Measurements from ENCODE around the gene MDH2. TPM values are rescaled to one million over a fixed set of nuclear protein-coding genes. Genes with fewer than 3 reads are reported as not detected.
A peak's percentile ranks its signal among the peaks of the same experiment; 100 is the strongest.
"Not testable (repeated sequence)": the region's sequence is repeated elsewhere in the genome, so short reads cannot be mapped to it uniquely, and the experiment has no call there.

MDH2 gene
- total and polyA plus RNA-seq, 10 of the 15 experiments (the other 5 are each of a cell fraction or from before 2014, with no cell fraction given): 106 to 530 (median 202) TPM

- in situ Hi-C loops (cut with MboI); FAIRE-seq; H3K27ac ChIP-seq (ENCODE audit: control insufficient read depth, insufficient read depth); SMC1A ChIA-PET (ENCODE audit: uncharacterized antibody, unreplicated experiment); H3K4me3 ChIP-seq; H4K20me1 ChIP-seq (ENCODE audit: control insufficient read depth, insufficient read depth); ATAC-seq; CTCF ChIA-PET; H3K27me3 ChIP-seq (replicated peaks in 1 of 2; ENCODE audit: control insufficient read depth in 2 of 2, insufficient read depth in 2 of 2, low read length in 1 of 2); intact Hi-C loops (cut with micrococcal nuclease; ENCODE audit: unreplicated experiment); H3K9ac ChIP-seq (ENCODE audit: control insufficient read depth, insufficient read depth, low read length); H3K9me3 ChIP-seq (replicated peaks; ENCODE audit: control insufficient read depth, insufficient read depth, low read length); RAD21 ChIA-PET (ENCODE audit: unreplicated experiment); H3K36me3 ChIP-seq (ENCODE audit: control insufficient read depth in 2 of 2, insufficient read depth in 2 of 2, low read length in 1 of 2); BruUV-seq (replicated peaks); H3K4me2 ChIP-seq (ENCODE audit: control insufficient read depth, insufficient read depth); H2AFZ ChIP-seq (ENCODE audit: control insufficient read depth, low read depth, low read length); DNase-seq (ENCODE audit: low read depth, low spot score); H3K4me1 ChIP-seq (ENCODE audit: control insufficient read depth, insufficient read depth, low read length); H3K79me2 ChIP-seq (ENCODE audit: control insufficient read depth, insufficient read depth, low read length); POLR2A ChIA-PET: not testable (repeated sequence)
- 9% methylated on average over 12 of the region's 12 CpGs for WGBS (ENCODE audit: insufficient coverage, insufficient replicate concordance, low lambda C conversion rate, missing lambda C conversion rate)
These were observed 54.0 kb downstream of the MDH2 start for GRCh38 chr7:76101693-76102437.

- CTCF ChIA-PET; intact Hi-C loops (cut with micrococcal nuclease; ENCODE audit: unreplicated experiment); in situ Hi-C loops (cut with MboI); H3K79me2 ChIP-seq (ENCODE audit: control insufficient read depth, insufficient read depth, low read length); H2AFZ ChIP-seq (ENCODE audit: control insufficient read depth, low read depth, low read length); H3K4me1 ChIP-seq (ENCODE audit: control insufficient read depth, insufficient read depth, low read length); H3K27me3 ChIP-seq (replicated peaks in 1 of 2; ENCODE audit: control insufficient read depth in 2 of 2, insufficient read depth in 2 of 2, low read length in 1 of 2); H4K20me1 ChIP-seq (ENCODE audit: control insufficient read depth, insufficient read depth); H3K4me3 ChIP-seq; RAD21 ChIA-PET (ENCODE audit: unreplicated experiment); H3K4me2 ChIP-seq (ENCODE audit: control insufficient read depth, insufficient read depth); POLR2A ChIA-PET; SMC1A ChIA-PET (ENCODE audit: uncharacterized antibody, unreplicated experiment); FAIRE-seq; H3K27ac ChIP-seq (ENCODE audit: control insufficient read depth, insufficient read depth); H3K9ac ChIP-seq (ENCODE audit: control insufficient read depth, insufficient read depth, low read length); DNase-seq (ENCODE audit: low read depth, low spot score); BruUV-seq (replicated peaks); H3K9me3 ChIP-seq (replicated peaks; ENCODE audit: control insufficient read depth, insufficient read depth, low read length); H3K36me3 ChIP-seq (ENCODE audit: control insufficient read depth in 2 of 2, insufficient read depth in 2 of 2, low read length in 1 of 2): not testable (repeated sequence)
- WGBS (ENCODE audit: insufficient coverage, insufficient replicate concordance, low lambda C conversion rate, missing lambda C conversion rate): 90% methylated on average over 2 of the region's 2 CpGs
- peak; percentile 49; the same call in 1 of the 3 replicates for ATAC-seq
These were observed 55.9 kb downstream of the MDH2 start for GRCh38 chr7:76103788-76104187.

GRCh38 chr7:76106130-76106529 lies 58.2 kb downstream of the MDH2 start:
- H3K27me3 ChIP-seq (replicated peaks in 1 of 2; ENCODE audit: control insufficient read depth in 2 of 2, insufficient read depth in 2 of 2, low read length in 1 of 2); in situ Hi-C loops (cut with MboI); H3K9ac ChIP-seq (ENCODE audit: control insufficient read depth, insufficient read depth, low read length); H3K27ac ChIP-seq (ENCODE audit: control insufficient read depth, insufficient read depth); H3K9me3 ChIP-seq (replicated peaks; ENCODE audit: control insufficient read depth, insufficient read depth, low read length); H3K79me2 ChIP-seq (ENCODE audit: control insufficient read depth, insufficient read depth, low read length); H3K4me3 ChIP-seq; ATAC-seq; RAD21 ChIA-PET (ENCODE audit: unreplicated experiment); CTCF ChIA-PET; H2AFZ ChIP-seq (ENCODE audit: control insufficient read depth, low read depth, low read length); H4K20me1 ChIP-seq (ENCODE audit: control insufficient read depth, insufficient read depth); H3K4me2 ChIP-seq (ENCODE audit: control insufficient read depth, insufficient read depth); H3K4me1 ChIP-seq (ENCODE audit: control insufficient read depth, insufficient read depth, low read length); H3K36me3 ChIP-seq (ENCODE audit: control insufficient read depth in 2 of 2, insufficient read depth in 2 of 2, low read length in 1 of 2); BruUV-seq (replicated peaks); DNase-seq (ENCODE audit: low read depth, low spot score); FAIRE-seq; SMC1A ChIA-PET (ENCODE audit: uncharacterized antibody, unreplicated experiment); POLR2A ChIA-PET; intact Hi-C loops (cut with micrococcal nuclease; ENCODE audit: unreplicated experiment): not testable (repeated sequence)
- 89% methylated on average over 6 of the region's 6 CpGs for WGBS (ENCODE audit: insufficient coverage, insufficient replicate concordance, low lambda C conversion rate, missing lambda C conversion rate)
